ENCODE data around the gene DDX10.

GRCh38 chr11:108780119-108780518 lies 115.2 kb downstream of the DDX10 start:
- TF ChIP-seq CTCF (IDR thresholded peaks at IDR 0.05) (no peak), POLR2A (IDR thresholded peaks at IDR 0.05) (no peak)

Measured in esophagus squamous epithelium (tissue), 4 donors.